ENCODE measurements around the gene ARHGAP32. TPM values are rescaled to one million over a fixed set of nuclear protein-coding genes. Genes with fewer than 3 reads are reported as not detected.

Gene ARHGAP32
- polyA plus RNA-seq, 4 donors, result 8.9 to 17.2 (median 16.7) TPM

- Histone ChIP-seq H3K9me3 (ENCODE audit: control insufficient read depth in 2 of 2, insufficient read depth in 1 of 2, low read depth in 1 of 2, low read length in 1 of 2) (no peaks in the 10 kb centered on the region), H3K4me1 (ENCODE audit: control insufficient read depth in 3 of 3, insufficient read depth in 2 of 3, low read depth in 1 of 3, low read length in 2 of 3) (no peaks in the 10 kb centered on the region), H3K27me3 (ENCODE audit: control insufficient read depth in 3 of 3, insufficient read depth in 3 of 3, low read length in 3 of 3) (no peaks in the 10 kb centered on the region), H3K4me3 (ENCODE audit: low read depth in 1 of 3, low read length in 3 of 3) (no peak overlapping the region), H3K36me3 (ENCODE audit: control insufficient read depth in 3 of 3, insufficient read depth in 2 of 3, low read depth in 1 of 3, low read length in 3 of 3) (peaks cover 0 to 13% (median 0%) of the 10 kb centered on the region in 3 donors), H3K27ac (ENCODE audit: low read depth in 1 of 3, low read length in 2 of 3) (no peak overlapping the region)
- FAIRE-seq (no peak), DNase-seq (no peak)
These were observed 136.9 kb downstream of the ARHGAP32 start for GRCh38 chr11:129055196-129055595.

- Histone ChIP-seq H3K4me3 (ENCODE audit: low read depth in 1 of 3, low read length in 3 of 3) (no peak overlapping the region), H3K27me3 (ENCODE audit: control insufficient read depth in 3 of 3, insufficient read depth in 3 of 3, low read length in 3 of 3) (no peaks in the 10 kb centered on the region), H3K36me3 (ENCODE audit: control insufficient read depth in 3 of 3, insufficient read depth in 2 of 3, low read depth in 1 of 3, low read length in 3 of 3) (no peaks in the 10 kb centered on the region), H3K9me3 (ENCODE audit: control insufficient read depth in 2 of 2, insufficient read depth in 1 of 2, low read depth in 1 of 2, low read length in 1 of 2) (no peaks in the 10 kb centered on the region), H3K27ac (ENCODE audit: low read depth in 1 of 3, low read length in 2 of 3) (no peak overlapping the region), H3K4me1 (ENCODE audit: control insufficient read depth in 3 of 3, insufficient read depth in 2 of 3, low read depth in 1 of 3, low read length in 2 of 3) (no peaks in the 10 kb centered on the region)
- DNase-seq (no peak), FAIRE-seq (no peak)
- 77 to 91% (median 82%) methylated on average over 4 of the region's 4 CpGs for WGBS, 3 donors
These were observed 143.2 kb downstream of the ARHGAP32 start for GRCh38 chr11:129048911-129049310.

- no peak for FAIRE-seq
- WGBS, 3 donors, result 82 to 90% (median 90%) methylated on average over 5 of the region's 5 CpGs
These were observed 147.0 kb downstream of the ARHGAP32 start for GRCh38 chr11:129045150-129045549.

GRCh38 chr11:129042503-129042902 lies 149.6 kb downstream of the ARHGAP32 start:
- 80 to 90% (median 88%) methylated on average over 4 of the region's 4 CpGs for WGBS, 3 donors
- FAIRE-seq (no peak), DNase-seq (no peak)
- no peak overlapping the region for H3K4me3 ChIP-seq (ENCODE audit: low read depth in 1 of 3, low read length in 3 of 3)
- no peaks in the 10 kb centered on the region for H3K27me3 ChIP-seq (ENCODE audit: control insufficient read depth in 3 of 3, insufficient read depth in 3 of 3, low read length in 3 of 3)
- peaks cover 0 to 5% (median 0%) of the 10 kb centered on the region in 3 donors for H3K36me3 ChIP-seq (ENCODE audit: control insufficient read depth in 3 of 3, insufficient read depth in 2 of 3, low read depth in 1 of 3, low read length in 3 of 3)
- no peak overlapping the region for H3K27ac ChIP-seq (ENCODE audit: low read depth in 1 of 3, low read length in 2 of 3)
- H3K9me3 ChIP-seq (ENCODE audit: control insufficient read depth in 2 of 2, insufficient read depth in 1 of 2, low read depth in 1 of 2, low read length in 1 of 2), result peaks cover 0 to 3% of the 10 kb centered on the region in 2 donors
- no peaks in the 10 kb centered on the region for H3K4me1 ChIP-seq (ENCODE audit: control insufficient read depth in 3 of 3, insufficient read depth in 2 of 3, low read depth in 1 of 3, low read length in 2 of 3)

More at GRCh38 chr11:129045150-129045549, 147.0 kb downstream of the ARHGAP32 start:
- DNase-seq, result no peak
- no peak overlapping the region for H3K4me3 ChIP-seq (ENCODE audit: low read depth in 1 of 3, low read length in 3 of 3)
- H3K27ac ChIP-seq (ENCODE audit: low read depth in 1 of 3, low read length in 2 of 3), result no peak overlapping the region
- no peaks in the 10 kb centered on the region for H3K4me1 ChIP-seq (ENCODE audit: control insufficient read depth in 3 of 3, insufficient read depth in 2 of 3, low read depth in 1 of 3, low read length in 2 of 3)
- peaks cover 0 to 5% (median 0%) of the 10 kb centered on the region in 3 donors for H3K36me3 ChIP-seq (ENCODE audit: control insufficient read depth in 3 of 3, insufficient read depth in 2 of 3, low read depth in 1 of 3, low read length in 3 of 3)
- no peaks in the 10 kb centered on the region for H3K27me3 ChIP-seq (ENCODE audit: control insufficient read depth in 3 of 3, insufficient read depth in 3 of 3, low read length in 3 of 3)
- no peaks in the 10 kb centered on the region for H3K9me3 ChIP-seq (ENCODE audit: control insufficient read depth in 2 of 2, insufficient read depth in 1 of 2, low read depth in 1 of 2, low read length in 1 of 2)

- Histone ChIP-seq H3K4me1 (ENCODE audit: control insufficient read depth in 3 of 3, insufficient read depth in 2 of 3, low read depth in 1 of 3, low read length in 2 of 3) (no peaks in the 10 kb centered on the region), H3K27me3 (ENCODE audit: control insufficient read depth in 3 of 3, insufficient read depth in 3 of 3, low read length in 3 of 3) (no peaks in the 10 kb centered on the region), H3K9me3 (ENCODE audit: control insufficient read depth in 2 of 2, insufficient read depth in 1 of 2, low read depth in 1 of 2, low read length in 1 of 2) (peaks cover 0 to 3% of the 10 kb centered on the region in 2 donors), H3K27ac (ENCODE audit: low read depth in 1 of 3, low read length in 2 of 3) (no peak overlapping the region), H3K4me3 (ENCODE audit: low read depth in 1 of 3, low read length in 3 of 3) (no peak overlapping the region), H3K36me3 (ENCODE audit: control insufficient read depth in 3 of 3, insufficient read depth in 2 of 3, low read depth in 1 of 3, low read length in 3 of 3) (peaks cover 0 to 5% (median 0%) of the 10 kb centered on the region in 3 donors)
- WGBS, 3 donors, result 63 to 86% (median 84%) methylated on average over 3 of the region's 3 CpGs
- FAIRE-seq (no peak), DNase-seq (no peak)
These were observed 150.5 kb downstream of the ARHGAP32 start for GRCh38 chr11:129041611-129042018.

GRCh38 chr11:129040934-129041333 lies 151.2 kb downstream of the ARHGAP32 start:
- no peaks in the 10 kb centered on the region for H3K27me3 ChIP-seq (ENCODE audit: control insufficient read depth in 3 of 3, insufficient read depth in 3 of 3, low read length in 3 of 3)
- FAIRE-seq (no peak), DNase-seq (no peak)
- no peaks in the 10 kb centered on the region for H3K4me1 ChIP-seq (ENCODE audit: control insufficient read depth in 3 of 3, insufficient read depth in 2 of 3, low read depth in 1 of 3, low read length in 2 of 3)
- no peak overlapping the region for H3K27ac ChIP-seq (ENCODE audit: low read depth in 1 of 3, low read length in 2 of 3)
- peaks cover 0 to 5% (median 0%) of the 10 kb centered on the region in 3 donors for H3K36me3 ChIP-seq (ENCODE audit: control insufficient read depth in 3 of 3, insufficient read depth in 2 of 3, low read depth in 1 of 3, low read length in 3 of 3)
- no peak overlapping the region for H3K4me3 ChIP-seq (ENCODE audit: low read depth in 1 of 3, low read length in 3 of 3)
- peaks cover 0 to 3% of the 10 kb centered on the region in 2 donors for H3K9me3 ChIP-seq (ENCODE audit: control insufficient read depth in 2 of 2, insufficient read depth in 1 of 2, low read depth in 1 of 2, low read length in 1 of 2)

- no peaks in the 10 kb centered on the region for H3K27me3 ChIP-seq (ENCODE audit: control insufficient read depth in 3 of 3, insufficient read depth in 3 of 3, low read length in 3 of 3)
- no peak overlapping the region for H3K27ac ChIP-seq (ENCODE audit: low read depth in 1 of 3, low read length in 2 of 3)
- 77 to 97% (median 87%) methylated on average over 2 of the region's 2 CpGs for WGBS, 3 donors
- H3K4me3 ChIP-seq (ENCODE audit: low read depth in 1 of 3, low read length in 3 of 3), result no peak overlapping the region
- no peaks in the 10 kb centered on the region for H3K4me1 ChIP-seq (ENCODE audit: control insufficient read depth in 3 of 3, insufficient read depth in 2 of 3, low read depth in 1 of 3, low read length in 2 of 3)
- peaks cover 0 to 11% (median 5%) of the 10 kb centered on the region in 3 donors for H3K36me3 ChIP-seq (ENCODE audit: control insufficient read depth in 3 of 3, insufficient read depth in 2 of 3, low read depth in 1 of 3, low read length in 3 of 3)
- FAIRE-seq (no peak), DNase-seq (no peak)
- H3K9me3 ChIP-seq (ENCODE audit: control insufficient read depth in 2 of 2, insufficient read depth in 1 of 2, low read depth in 1 of 2, low read length in 1 of 2), result peaks cover 0 to 15% of the 10 kb centered on the region in 2 donors
These were observed 156.9 kb downstream of the ARHGAP32 start for GRCh38 chr11:129035244-129035643.

- FAIRE-seq (no peak), DNase-seq (no peak)
- H3K27ac ChIP-seq (ENCODE audit: low read depth in 1 of 3, low read length in 2 of 3), result no peak overlapping the region
- H3K4me1 ChIP-seq (ENCODE audit: control insufficient read depth in 3 of 3, insufficient read depth in 2 of 3, low read depth in 1 of 3, low read length in 2 of 3), result no peaks in the 10 kb centered on the region
- no peak overlapping the region for H3K4me3 ChIP-seq (ENCODE audit: low read depth in 1 of 3, low read length in 3 of 3)
- peaks cover 0 to 15% of the 10 kb centered on the region in 2 donors for H3K9me3 ChIP-seq (ENCODE audit: control insufficient read depth in 2 of 2, insufficient read depth in 1 of 2, low read depth in 1 of 2, low read length in 1 of 2)
- no peaks in the 10 kb centered on the region for H3K27me3 ChIP-seq (ENCODE audit: control insufficient read depth in 3 of 3, insufficient read depth in 3 of 3, low read length in 3 of 3)
- peaks cover 0 to 11% (median 5%) of the 10 kb centered on the region in 3 donors for H3K36me3 ChIP-seq (ENCODE audit: control insufficient read depth in 3 of 3, insufficient read depth in 2 of 3, low read depth in 1 of 3, low read length in 3 of 3)
- 39 to 85% (median 66%) methylated on average over 1 of the region's 1 CpG for WGBS, 3 donors
These were observed 158.1 kb downstream of the ARHGAP32 start for GRCh38 chr11:129034001-129034400.

GRCh38 chr11:129023968-129024676 lies 168.0 kb downstream of the ARHGAP32 start:
- 7 to 46% (median 16%) methylated on average over 2 of the region's 2 CpGs for WGBS, 3 donors
- FAIRE-seq, result no peak
- DNase-seq, result peak; percentile 84 to 95
- Histone ChIP-seq H3K36me3 (ENCODE audit: control insufficient read depth in 3 of 3, insufficient read depth in 2 of 3, low read depth in 1 of 3, low read length in 3 of 3) (no peaks in the 10 kb centered on the region), H3K4me1 (ENCODE audit: control insufficient read depth in 3 of 3, insufficient read depth in 2 of 3, low read depth in 1 of 3, low read length in 2 of 3) (peaks cover 0 to 6% (median 0%) of the 10 kb centered on the region in 3 donors), H3K27me3 (ENCODE audit: control insufficient read depth in 3 of 3, insufficient read depth in 3 of 3, low read length in 3 of 3) (no peaks in the 10 kb centered on the region), H3K4me3 (ENCODE audit: low read depth in 1 of 3, low read length in 3 of 3) (peak overlapping the region in 2 of 3 donors; percentile 27 to 72), H3K9me3 (ENCODE audit: control insufficient read depth in 2 of 2, insufficient read depth in 1 of 2, low read depth in 1 of 2, low read length in 1 of 2) (no peaks in the 10 kb centered on the region), H3K27ac (ENCODE audit: low read depth in 1 of 3, low read length in 2 of 3) (peak overlapping the region; percentile 57 to 71 (median 70))

All from small intestine (tissue), 7 donors.